ENCODE data around the gene ADGRF1.
A peak's percentile ranks its signal among the peaks of the same experiment; 100 is the strongest.

The ADGRF1 gene

DNA sequence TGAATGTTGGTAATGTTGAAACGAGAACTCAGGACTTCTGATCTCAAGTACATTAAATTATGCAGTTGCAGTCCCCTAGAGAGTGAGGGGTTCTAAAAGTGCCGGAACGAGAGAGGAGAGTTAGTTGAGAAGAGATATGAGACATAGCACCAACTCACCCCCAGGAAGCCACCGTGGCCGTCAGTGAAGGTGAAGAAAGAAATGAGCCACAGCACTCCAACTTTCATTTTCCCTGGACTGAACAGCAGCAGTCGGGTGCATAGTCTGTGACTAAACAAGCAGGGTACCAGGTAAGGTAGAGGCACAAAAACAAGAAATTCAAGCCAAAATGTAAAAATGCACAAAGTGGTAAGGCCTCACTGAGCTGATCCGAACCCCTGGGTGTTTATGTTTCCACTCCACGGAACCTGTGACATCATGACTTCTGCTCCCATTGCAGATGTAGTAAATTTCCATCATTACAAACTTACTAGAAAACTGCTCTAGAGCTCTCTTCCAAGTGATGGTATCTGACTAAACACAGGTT, 13.2 kb downstream of the ADGRF1 start:
- TF ChIP-seq, protein P1, sequence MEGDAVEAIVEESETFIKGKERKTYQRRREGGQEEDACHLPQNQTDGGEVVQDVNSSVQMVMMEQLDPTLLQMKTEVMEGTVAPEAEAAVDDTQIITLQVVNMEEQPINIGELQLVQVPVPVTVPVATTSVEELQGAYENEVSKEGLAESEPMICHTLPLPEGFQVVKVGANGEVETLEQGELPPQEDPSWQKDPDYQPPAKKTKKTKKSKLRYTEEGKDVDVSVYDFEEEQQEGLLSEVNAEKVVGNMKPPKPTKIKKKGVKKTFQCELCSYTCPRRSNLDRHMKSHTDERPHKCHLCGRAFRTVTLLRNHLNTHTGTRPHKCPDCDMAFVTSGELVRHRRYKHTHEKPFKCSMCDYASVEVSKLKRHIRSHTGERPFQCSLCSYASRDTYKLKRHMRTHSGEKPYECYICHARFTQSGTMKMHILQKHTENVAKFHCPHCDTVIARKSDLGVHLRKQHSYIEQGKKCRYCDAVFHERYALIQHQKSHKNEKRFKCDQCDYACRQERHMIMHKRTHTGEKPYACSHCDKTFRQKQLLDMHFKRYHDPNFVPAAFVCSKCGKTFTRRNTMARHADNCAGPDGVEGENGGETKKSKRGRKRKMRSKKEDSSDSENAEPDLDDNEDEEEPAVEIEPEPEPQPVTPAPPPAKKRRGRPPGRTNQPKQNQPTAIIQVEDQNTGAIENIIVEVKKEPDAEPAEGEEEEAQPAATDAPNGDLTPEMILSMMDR (IDR thresholded peaks at IDR 0.05): no peak
- no peaks in the 10 kb centered on the region for H3K79me2 ChIP-seq
- H3K36me3 ChIP-seq (ENCODE audit: control insufficient read depth, insufficient read depth, low read length): no peaks in the 10 kb centered on the region
- H3K9me3 ChIP-seq (ENCODE audit: control insufficient read depth, low read length): no peaks in the 10 kb centered on the region
- no peak overlapping the region for H3K4me3 ChIP-seq (ENCODE audit: low read depth, low read length)
- no peak overlapping the region for H3K9ac ChIP-seq
- H3K27me3 ChIP-seq (ENCODE audit: control insufficient read depth, insufficient read depth, low read length): no peaks in the 10 kb centered on the region
- peak overlapping the region; percentile 57 for H3K4me2 ChIP-seq (ENCODE audit: low read length)
- no peaks in the 10 kb centered on the region for H3K4me1 ChIP-seq
- H3K27ac ChIP-seq: no peak overlapping the region
- H2AFZ ChIP-seq: peak overlapping the region; percentile 57

DNA sequence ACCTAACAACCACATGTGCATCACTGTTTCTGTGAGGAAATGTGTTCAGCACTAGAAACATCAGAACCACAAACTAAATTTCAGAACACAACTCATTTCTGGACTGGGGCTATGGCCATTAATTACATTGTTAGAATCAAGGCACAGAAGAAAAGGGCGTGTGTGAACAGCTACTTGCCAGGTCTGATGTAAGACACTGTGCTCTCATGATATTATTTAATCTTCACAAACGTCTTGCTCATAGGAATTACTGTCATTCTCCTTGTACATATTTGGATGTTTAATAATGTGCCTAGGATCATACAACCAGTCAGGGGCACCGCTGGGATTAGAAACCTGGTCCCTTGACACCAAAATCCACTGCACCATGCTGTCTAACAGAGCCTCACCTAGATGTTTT, 14.8 kb downstream of the ADGRF1 start:
- H3K36me3 ChIP-seq (ENCODE audit: control insufficient read depth, insufficient read depth, low read length): no peaks in the 10 kb centered on the region
- TF ChIP-seq, protein P1 (IDR thresholded peaks at IDR 0.05): no peak
- no peak overlapping the region for H3K4me2 ChIP-seq (ENCODE audit: low read length)

DNA sequence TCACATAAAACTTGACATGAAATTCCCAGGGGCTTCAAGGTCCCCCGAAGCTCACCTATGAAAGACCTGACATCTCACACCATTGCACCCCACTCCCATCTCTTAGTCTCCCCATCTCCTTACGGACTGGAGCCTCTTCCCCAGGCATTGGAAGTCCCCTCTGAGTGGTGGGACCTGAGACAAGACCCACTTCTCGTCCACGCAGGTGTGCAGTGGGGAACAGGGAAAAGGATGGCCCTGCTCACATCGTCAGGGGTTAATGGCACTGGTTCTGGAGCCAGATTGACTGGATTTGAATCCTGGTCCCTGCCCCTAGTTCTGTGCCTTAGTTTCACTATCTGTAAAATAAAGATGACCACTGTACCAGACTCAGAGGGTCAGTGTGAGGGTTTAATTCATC, 15.5 kb downstream of the ADGRF1 start:
- Histone ChIP-seq H3K27ac (no peak overlapping the region), H3K4me1 (no peaks in the 10 kb centered on the region), H3K79me2 (no peaks in the 10 kb centered on the region), H3K9me3 (ENCODE audit: control insufficient read depth, low read length) (no peaks in the 10 kb centered on the region), H3K9ac (no peak overlapping the region), H3K36me3 (ENCODE audit: control insufficient read depth, insufficient read depth, low read length) (no peaks in the 10 kb centered on the region), H3K4me3 (ENCODE audit: low read depth, low read length) (no peak overlapping the region), H2AFZ (no peak overlapping the region), H3K4me2 (ENCODE audit: low read length) (no peak overlapping the region), H3K27me3 (ENCODE audit: control insufficient read depth, insufficient read depth, low read length) (no peaks in the 10 kb centered on the region)
- TF ChIP-seq, protein P1 (IDR thresholded peaks at IDR 0.05): no peak

More for the DNA sequence above, 14.8 kb downstream of the ADGRF1 start:
- H3K27me3 ChIP-seq (ENCODE audit: control insufficient read depth, insufficient read depth, low read length): no peaks in the 10 kb centered on the region
- no peak overlapping the region for H3K4me3 ChIP-seq (ENCODE audit: low read depth, low read length)
- no peak overlapping the region for H3K27ac ChIP-seq
- H3K79me2 ChIP-seq: no peaks in the 10 kb centered on the region
- H3K9me3 ChIP-seq (ENCODE audit: control insufficient read depth, low read length): no peaks in the 10 kb centered on the region
- H2AFZ ChIP-seq: no peak overlapping the region
- H3K4me1 ChIP-seq: no peaks in the 10 kb centered on the region
- H3K9ac ChIP-seq: no peak overlapping the region

DNA sequence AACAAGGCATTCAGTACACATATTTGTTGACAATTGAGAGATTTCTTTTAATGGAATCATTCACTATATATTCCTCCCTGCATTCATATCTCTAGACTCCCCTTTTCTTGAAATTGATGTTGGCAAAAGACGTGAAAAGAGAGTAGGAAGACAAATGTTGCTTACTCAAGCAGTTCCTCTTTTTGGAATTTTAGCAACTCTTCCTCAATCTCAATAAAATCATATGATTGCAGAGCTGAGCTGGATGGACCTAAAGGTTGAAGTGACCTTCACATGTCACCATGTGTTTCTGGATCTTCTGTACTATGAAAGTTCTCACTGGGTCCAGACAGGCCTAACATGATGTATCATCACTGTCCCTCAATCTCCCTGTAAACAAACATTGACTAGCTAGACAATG, 18.6 kb downstream of the ADGRF1 start:
- Histone ChIP-seq H3K4me2 (ENCODE audit: low read length) (no peak overlapping the region), H3K79me2 (no peaks in the 10 kb centered on the region), H3K9ac (no peak overlapping the region), H3K27ac (no peak overlapping the region), H2AFZ (no peak overlapping the region), H3K4me1 (no peaks in the 10 kb centered on the region), H3K36me3 (ENCODE audit: control insufficient read depth, insufficient read depth, low read length) (no peaks in the 10 kb centered on the region), H3K4me3 (ENCODE audit: low read depth, low read length) (no peak overlapping the region), H3K27me3 (ENCODE audit: control insufficient read depth, insufficient read depth, low read length) (no peaks in the 10 kb centered on the region), H3K9me3 (ENCODE audit: control insufficient read depth, low read length) (no peaks in the 10 kb centered on the region)
- TF ChIP-seq, protein P1 (IDR thresholded peaks at IDR 0.05): no peak

DNA sequence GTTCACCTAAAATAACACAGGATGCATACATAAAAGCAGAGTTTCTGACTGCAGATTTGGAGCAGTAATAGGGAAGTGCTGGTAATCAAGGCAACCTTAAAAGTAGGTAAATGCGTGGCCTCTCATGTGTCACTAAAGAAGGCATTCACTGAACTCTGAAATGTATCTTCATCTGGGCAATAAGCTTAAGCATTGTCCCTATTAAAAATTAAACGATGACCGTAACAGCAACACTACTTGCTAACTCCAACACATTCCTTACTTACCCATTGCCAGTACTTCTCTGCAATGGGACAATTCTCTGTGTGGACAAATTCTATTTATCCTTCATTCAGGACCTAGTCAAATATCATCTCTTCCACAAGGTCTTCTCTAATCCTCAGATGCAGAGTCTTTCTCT, 19.9 kb downstream of the ADGRF1 start:
- TF ChIP-seq, protein P1 (IDR thresholded peaks at IDR 0.05): no peak
- Histone ChIP-seq H3K4me2 (ENCODE audit: low read length) (no peak overlapping the region), H3K27ac (no peak overlapping the region)

More for the DNA sequence above, 19.9 kb downstream of the ADGRF1 start:
- no peak overlapping the region for H3K9ac ChIP-seq
- H2AFZ ChIP-seq: no peak overlapping the region
- no peaks in the 10 kb centered on the region for H3K9me3 ChIP-seq (ENCODE audit: control insufficient read depth, low read length)
- no peaks in the 10 kb centered on the region for H3K79me2 ChIP-seq
- no peak overlapping the region for H3K4me3 ChIP-seq (ENCODE audit: low read depth, low read length)
- no peaks in the 10 kb centered on the region for H3K36me3 ChIP-seq (ENCODE audit: control insufficient read depth, insufficient read depth, low read length)
- H3K4me1 ChIP-seq: no peaks in the 10 kb centered on the region
- H3K27me3 ChIP-seq (ENCODE audit: control insufficient read depth, insufficient read depth, low read length): no peaks in the 10 kb centered on the region

Measured in parathyroid adenoma (tissue), 2 donors.